CD14-positive monocyte (primary cell): Measurements from ENCODE around the gene PCDHA1. TPM values are rescaled to one million over a fixed set of nuclear protein-coding genes. Genes with fewer than 3 reads are reported as not detected.

Experiments used
- DNase-seq, 3 donors: peaks; one replicate each; pipeline ENCODE4 v3.0.0-alpha.2; 2011 to 2022
- H2AFZ ChIP-seq: 2 replicates; pipeline ENCODE4 v1.6.0; 2012; ENCODE audit warnings: mild to moderate bottlenecking, low read depth, low read length, inconsistent platforms; ENCODE audit not compliant: insufficient read depth, poor library complexity, severe bottlenecking
- H3K27ac ChIP-seq, 2 donors: 1 replicate in 1 of 2; 2 replicates in 1 of 2; pipeline ENCODE4 v1.5.1; 2012 to 2013; ENCODE audit warnings: low read length in 2 of 2, control low read depth in 1 of 2, inconsistent platforms in 1 of 2, low read depth in 1 of 2, mild to moderate bottlenecking in 1 of 2
- H3K27me3 ChIP-seq, 2 donors: one replicate each; pipeline versions ENCODE4 v1.6.0 to v1.6.1; 2011 to 2013; ENCODE audit warnings: low read length in 2 of 2; ENCODE audit not compliant: control insufficient read depth in 2 of 2, insufficient read depth in 2 of 2
- H3K36me3 ChIP-seq, 2 donors: replicated peaks in 1 of 2; 1 replicate in 1 of 2; 2 replicates in 1 of 2; pipeline versions ENCODE4 v1.5.1 to v1.6.1; 2012 to 2013; ENCODE audit warnings: low read length in 2 of 2, control low read depth in 1 of 2, inconsistent platforms in 1 of 2, mild to moderate bottlenecking in 1 of 2; ENCODE audit not compliant: insufficient read depth in 2 of 2, control insufficient read depth in 1 of 2
- H3K4me1 ChIP-seq, 2 donors: 1 replicate in 1 of 2; 2 replicates in 1 of 2; pipeline versions ENCODE4 v1.5.1 to v1.6.1; 2012 to 2013; ENCODE audit warnings: low read length in 2 of 2, control low read depth in 1 of 2, inconsistent platforms in 1 of 2, mild to moderate bottlenecking in 1 of 2, moderate library complexity in 1 of 2; ENCODE audit not compliant: insufficient read depth in 2 of 2, control insufficient read depth in 1 of 2
- H3K4me2 ChIP-seq: replicated peaks from 2 replicates; pipeline ENCODE3; 2012; ENCODE audit warnings: low read length, moderate library complexity, mild to moderate bottlenecking; ENCODE audit not compliant: poor library complexity, severe bottlenecking; ENCODE audit errors: extremely low read depth
- H3K4me3 ChIP-seq, 3 experiments: fragments of 200-600 bp in 1 of 3; sonication (generic) in 1 of 3; replicated peaks in 1 of 3; 1 replicate in 2 of 3; 2 replicates in 1 of 3; pipeline ENCODE4 v1.5.1; 2011 to 2013; ENCODE audit warnings: low read length in 3 of 3, mild to moderate bottlenecking in 3 of 3, control low read depth in 2 of 3, low read depth in 2 of 3, inconsistent platforms in 1 of 3, moderate library complexity in 1 of 3
- H3K79me2 ChIP-seq: 2 replicates; pipeline ENCODE4 v1.6.0; 2012; ENCODE audit warnings: mild to moderate bottlenecking, control low read depth, inconsistent platforms, low read length, moderate library complexity; ENCODE audit not compliant: insufficient read depth
- H3K9ac ChIP-seq: 2 replicates; pipeline ENCODE4 v1.6.0; 2017; ENCODE audit warnings: low read length, mild to moderate bottlenecking; ENCODE audit not compliant: insufficient read depth, poor library complexity, severe bottlenecking
- H3K9me3 ChIP-seq, 2 donors: replicated peaks in 1 of 2; 1 replicate in 1 of 2; 2 replicates in 1 of 2; pipeline versions ENCODE4 v1.5.1 to v1.6.1; 2012 to 2013; ENCODE audit warnings: low read length in 2 of 2, control low read depth in 1 of 2; ENCODE audit not compliant: control insufficient read depth in 1 of 2, insufficient read depth in 1 of 2
- H4K20me1 ChIP-seq: 2 replicates; pipeline ENCODE4 v1.6.0; 2012; ENCODE audit warnings: mild to moderate bottlenecking, low read length, control low read depth, moderate library complexity; ENCODE audit not compliant: insufficient read depth
- H3K27ac Mint-ChIP-seq, 7 donors: one replicate each; pipeline ENCODE4 v1.8.0; 2020; ENCODE audit warnings: mild to moderate bottlenecking in 7 of 7, mixed read lengths in 7 of 7, moderate library complexity in 6 of 7, inconsistent platforms in 2 of 7
- H3K27me3 Mint-ChIP-seq, 3 donors: one replicate each; pipeline ENCODE4 v1.8.0; 2021 to 2022; ENCODE audit warnings: low read depth in 3 of 3, mild to moderate bottlenecking in 3 of 3, mixed read lengths in 3 of 3, moderate library complexity in 3 of 3, inconsistent platforms in 1 of 3
- H3K36me3 Mint-ChIP-seq, 2 donors: one replicate each; pipeline ENCODE4 v1.8.0; 2020; ENCODE audit warnings: mixed read lengths in 2 of 2, inconsistent platforms in 1 of 2, mild to moderate bottlenecking in 1 of 2
- H3K4me1 Mint-ChIP-seq: one replicate; pipeline ENCODE4 v1.8.0; 2020; ENCODE audit warnings: mild to moderate bottlenecking, mixed read lengths
- H3K4me3 Mint-ChIP-seq, 2 donors: one replicate each; pipeline ENCODE4 v1.8.0; 2020; ENCODE audit warnings: mild to moderate bottlenecking in 2 of 2, mixed read lengths in 2 of 2, moderate library complexity in 1 of 2
- H3K9me3 Mint-ChIP-seq, 7 donors: one replicate each; pipeline ENCODE4 v1.8.0; 2020 to 2022; ENCODE audit warnings: mixed read lengths in 7 of 7, mild to moderate bottlenecking in 6 of 7, moderate library complexity in 6 of 7, inconsistent platforms in 2 of 7
- CTCF ChIP-seq: fragments of 200-600 bp; IDR thresholded peaks from one replicate; pipeline ENCODE4 v1.8.0; 2022; ENCODE audit warnings: antibody characterized with exemption, mild to moderate bottlenecking
- WGBS: methylation state at CpG from one replicate; pipeline ENCODE4 v1.1.5; 2013; ENCODE audit warnings: missing lambda C conversion rate; ENCODE audit not compliant: insufficient coverage; 5-methylcytosine and 5-hydroxymethylcytosine counted together
- intact Hi-C, 2 donors: fragments of 100-400 bp; cut with micrococcal nuclease; formaldehyde crosslinking; loops; one replicate each; pipeline versions ENCODE4 v1.15.0 to v1.15.1; 2023
- polyA plus RNA-seq, 3 donors: library from polyadenylated mRNA; depleted of rRNA in 1 of 3; unstranded in 2 of 3; stranded (reverse) in 1 of 3; fragments of 300-500 nt in 2 of 3; fragments of >200 nt in 1 of 3; fragmentation: Illumina TruSeq in 2 of 3; gene quantifications; 1 replicate in 2 of 3; 2 replicates in 1 of 3; pipeline ENCODE4 v1.2.3, GENCODE V29; 2012 to 2021

The PCDHA1 gene
- polyA plus RNA-seq, 3 donors, result not detected

GRCh38 chr5:141040771-141041426 lies 255.0 kb downstream of the PCDHA1 start:
- Mint-ChIP-seq H3K27ac (no peak overlapping the region), H3K36me3 (no peaks in the 10 kb centered on the region), H3K9me3 (no peaks in the 10 kb centered on the region), H3K4me1 (no peaks in the 10 kb centered on the region), H3K4me3 (no peak overlapping the region), H3K27me3 (no peaks in the 10 kb centered on the region)
- Histone ChIP-seq H3K4me2 (no peak overlapping the region), H3K36me3 (no peaks in the 10 kb centered on the region), H3K4me3 (no peak overlapping the region), H3K27me3 (no peaks in the 10 kb centered on the region), H2AFZ (no peak overlapping the region), H4K20me1 (no peaks in the 10 kb centered on the region), H3K4me1 (no peaks in the 10 kb centered on the region), H3K27ac (no peak overlapping the region), H3K79me2 (no peaks in the 10 kb centered on the region), H3K9me3 (peaks cover 7 to 13% of the 10 kb centered on the region in 2 donors), H3K9ac (no peak overlapping the region)
- TF ChIP-seq CTCF, result no peak
- DNase-seq, result peak; percentile 2 to 32 (median 7)
- intact Hi-C loops, result no loop called here
- 9% methylated on average over 19 of the region's 25 CpGs for WGBS

- Histone ChIP-seq H3K4me1 (no peaks in the 10 kb centered on the region), H3K27me3 (no peaks in the 10 kb centered on the region), H3K36me3 (no peaks in the 10 kb centered on the region), H4K20me1 (no peaks in the 10 kb centered on the region), H3K4me2 (no peak overlapping the region), H3K9me3 (peaks cover 7 to 13% of the 10 kb centered on the region in 2 donors), H3K27ac (no peak overlapping the region), H3K9ac (no peak overlapping the region), H2AFZ (no peak overlapping the region), H3K79me2 (no peaks in the 10 kb centered on the region), H3K4me3 (no peak overlapping the region)
- no peaks in the 10 kb centered on the region for H3K27me3 Mint-ChIP-seq
- no peaks in the 10 kb centered on the region for H3K36me3 Mint-ChIP-seq
- no peak overlapping the region for H3K4me3 Mint-ChIP-seq
- no peaks in the 10 kb centered on the region for H3K9me3 Mint-ChIP-seq
- no peak for TF ChIP-seq CTCF
- H3K27ac Mint-ChIP-seq, result no peak overlapping the region
- no peaks in the 10 kb centered on the region for H3K4me1 Mint-ChIP-seq
- intact Hi-C loops, result no loop called here
- DNase-seq, result no peak
- no CpG with 5 or more reads among the region's 4 CpGs for WGBS
These were observed 255.5 kb downstream of the PCDHA1 start for GRCh38 chr5:141041427-141041785.
